Spinal cord (tissue), 10 donors: Measurements from ENCODE around the gene HMGCS2. TPM values are rescaled to one million over a fixed set of nuclear protein-coding genes. Genes with fewer than 3 reads are reported as not detected.
A peak's percentile ranks its signal among the peaks of the same experiment; 100 is the strongest.

ENCODE experiments used
- DNase-seq, 6 donors: peaks; one replicate each; pipeline versions ENCODE4 v3.0.0 to v3.0.0-alpha.2; 2013 to 2015; ENCODE audit warnings: low spot score in 6 of 6, low read depth in 4 of 6
- H3K27ac ChIP-seq: one replicate; pipeline ENCODE4 v1.5.1; 2013; ENCODE audit warnings: low read depth, low read length, control low read depth
- H3K27me3 ChIP-seq: one replicate; pipeline ENCODE4 v1.6.1; 2013; ENCODE audit warnings: low read length; ENCODE audit not compliant: control insufficient read depth, insufficient read depth
- H3K36me3 ChIP-seq: one replicate; pipeline ENCODE4 v1.6.1; 2013; ENCODE audit warnings: low read length; ENCODE audit not compliant: control insufficient read depth, insufficient read depth
- H3K4me1 ChIP-seq: one replicate; pipeline ENCODE4 v1.6.1; 2013; ENCODE audit warnings: low read length; ENCODE audit not compliant: control insufficient read depth, insufficient read depth
- H3K4me3 ChIP-seq: one replicate; pipeline ENCODE4 v1.5.1; 2013; ENCODE audit warnings: low read depth, low read length, control low read depth
- H3K9me3 ChIP-seq: one replicate; pipeline ENCODE4 v1.6.1; 2013; ENCODE audit warnings: low read length; ENCODE audit not compliant: control insufficient read depth, insufficient read depth
- WGBS: methylation state at CpG from one replicate; pipeline ENCODE4 v1.1.5; 2013; ENCODE audit warnings: missing lambda C conversion rate; ENCODE audit not compliant: insufficient coverage; 5-methylcytosine and 5-hydroxymethylcytosine counted together
- long read RNA-seq, 4 donors: transcript quantifications; one replicate each; lab custom pipeline, GENCODE V29; 2026
- polyA plus RNA-seq, 2 donors: library from polyadenylated mRNA; unstranded; fragments of 120-200 nt; gene quantifications; one replicate each; pipeline ENCODE4 v1.2.1, GENCODE V29; 2013; ENCODE audit not compliant: insufficient read length in 2 of 2
- total RNA-seq, 2 donors: library from RNA; depleted of rRNA in 1 of 2; stranded (reverse); fragments of 120-200 nt in 1 of 2; fragments of >200 nt in 1 of 2; gene quantifications; one replicate each; pipeline versions ENCODE4 v1.2.3 to v1.2.4, GENCODE V29; 2013 to 2014
- donor health status: healthy.

Gene HMGCS2
- total RNA-seq (1 to 10 TPM in 1 of 2 donors, not detected in 1; 1.8 TPM), polyA plus RNA-seq (under 1 TPM; 0.27 to 0.63 TPM)
- long read RNA-seq, donor 1 = 0 reads
- long read RNA-seq, donor 2 = 0 reads
- long read RNA-seq, donor 3 = 0 reads
- long read RNA-seq, donor 4 = 0 reads

DNA sequence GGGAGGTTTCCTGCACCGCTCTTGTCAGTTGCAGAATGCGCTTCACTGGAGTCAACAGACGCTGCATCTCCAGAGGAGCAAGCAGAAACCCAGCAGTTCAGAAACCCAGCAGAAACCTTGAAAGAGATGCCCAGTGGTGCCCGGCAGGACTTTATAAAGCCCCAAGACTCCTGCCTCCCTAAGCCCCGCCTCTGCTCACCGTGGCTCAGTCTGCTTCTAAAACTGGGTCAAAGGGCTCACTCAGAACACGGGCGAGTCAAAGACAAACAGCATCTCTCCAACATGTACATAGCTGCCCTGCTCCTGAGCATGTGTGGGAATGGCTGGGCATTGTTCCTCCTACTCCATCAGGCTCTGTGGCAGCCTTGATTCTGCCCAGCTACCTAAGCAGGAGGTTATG lies at the start of gene HMGCS2:
HMGCS2 (minus strand) TSS at position 128 of the 400 bp plus-strand sequence; CDS start at position 67, 61 bp downstream.
- H3K4me1 ChIP-seq = peaks cover 7% of the 10 kb centered on the region
- H3K36me3 ChIP-seq = no peaks in the 10 kb centered on the region
- DNase-seq = no peak
- H3K9me3 ChIP-seq = no peaks in the 10 kb centered on the region
- no peaks in the 10 kb centered on the region for H3K27me3 ChIP-seq
- no peak within 1 kb of the TSS for H3K27ac ChIP-seq
- 64% methylated on average over 8 of the region's 8 CpGs for WGBS
- H3K4me3 ChIP-seq = no peak within 1 kb of the TSS

- H3K27ac ChIP-seq = no peak overlapping the region
- no peaks in the 10 kb centered on the region for H3K9me3 ChIP-seq
- 83% methylated on average over 1 of the region's 2 CpGs for WGBS
- H3K4me1 ChIP-seq = no peaks in the 10 kb centered on the region
- no peak overlapping the region for H3K4me3 ChIP-seq
- H3K27me3 ChIP-seq = no peaks in the 10 kb centered on the region
- no peaks in the 10 kb centered on the region for H3K36me3 ChIP-seq
- DNase-seq = no peak
Measured at GRCh38 chr1:119818181-119818580, 49.5 kb upstream of the HMGCS2 start.

DNA sequence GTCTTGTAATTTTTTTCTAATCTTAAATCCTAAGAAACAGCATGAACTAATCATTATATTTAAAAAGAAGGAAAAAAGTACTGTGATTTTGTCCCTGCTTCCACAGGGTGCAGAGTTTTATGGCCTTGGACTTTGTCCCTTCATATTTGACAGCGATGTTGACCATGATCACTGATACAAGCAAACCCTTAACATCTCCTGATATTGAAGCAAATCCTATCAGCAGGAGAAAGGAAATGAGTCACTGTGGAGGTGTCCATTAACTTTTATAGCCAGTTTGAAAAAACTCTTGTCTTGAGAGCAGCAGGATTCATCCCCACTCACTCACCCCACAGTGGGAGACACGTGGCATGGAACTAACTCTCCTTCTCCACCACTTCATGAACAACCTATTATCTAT lies 47.7 kb upstream of the HMGCS2 start:
- Histone ChIP-seq H3K4me1 (no peaks in the 10 kb centered on the region), H3K9me3 (no peaks in the 10 kb centered on the region), H3K27ac (no peak overlapping the region), H3K4me3 (no peak overlapping the region), H3K36me3 (no peaks in the 10 kb centered on the region), H3K27me3 (no peaks in the 10 kb centered on the region)
- no peak for DNase-seq
- 33% methylated on average over 1 of the region's 2 CpGs for WGBS

DNA sequence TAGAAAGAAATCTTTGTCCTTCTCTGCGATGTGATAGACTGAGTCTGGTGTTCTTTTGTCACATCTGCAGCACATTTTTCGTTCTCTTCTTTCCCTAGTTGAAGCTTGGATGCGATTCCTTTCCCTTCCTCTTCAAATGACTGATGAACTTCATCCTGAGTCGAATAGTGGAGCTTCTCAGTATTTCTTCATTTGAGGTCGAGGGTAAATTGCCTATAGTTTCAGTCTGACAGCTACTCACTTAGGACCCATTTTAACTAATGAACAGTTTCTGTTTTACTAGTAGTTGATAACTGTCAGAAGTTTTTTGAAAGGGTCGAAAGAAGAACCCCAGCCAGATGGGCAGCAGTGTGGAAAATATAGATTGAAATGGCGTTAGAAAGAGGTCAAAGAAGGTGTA lies 47.2 kb upstream of the HMGCS2 start:
- Histone ChIP-seq H3K4me1 (no peaks in the 10 kb centered on the region), H3K4me3 (no peak overlapping the region), H3K9me3 (no peaks in the 10 kb centered on the region), H3K27ac (no peak overlapping the region), H3K27me3 (no peaks in the 10 kb centered on the region), H3K36me3 (no peaks in the 10 kb centered on the region)
- DNase-seq = no peak
- 78% methylated on average over 4 of the region's 7 CpGs for WGBS

DNA sequence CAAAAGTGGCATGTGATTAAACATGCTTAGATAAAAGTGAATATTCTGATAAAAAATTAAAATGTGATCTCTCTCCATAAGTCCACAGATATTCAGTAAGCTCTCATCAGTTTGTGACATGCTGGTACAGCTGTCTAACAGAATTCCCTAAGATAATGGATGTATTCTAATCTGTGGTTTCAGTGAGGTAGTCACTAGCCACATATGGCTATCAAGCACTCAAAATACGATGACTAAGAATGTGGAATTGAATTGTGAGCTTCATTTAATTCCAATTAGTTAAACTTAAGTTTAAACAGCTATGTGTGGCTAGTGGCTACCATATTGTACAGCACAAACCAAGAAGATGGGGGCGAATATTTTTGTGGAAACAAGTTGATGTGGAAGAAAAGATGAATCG lies 46.7 kb upstream of the HMGCS2 start:
- Histone ChIP-seq H3K27ac (no peak overlapping the region), H3K9me3 (no peaks in the 10 kb centered on the region), H3K36me3 (no peaks in the 10 kb centered on the region), H3K4me3 (no peak overlapping the region), H3K4me1 (no peaks in the 10 kb centered on the region), H3K27me3 (no peaks in the 10 kb centered on the region)
- WGBS = 89% methylated on average over 2 of the region's 3 CpGs
- no peak for DNase-seq

DNA sequence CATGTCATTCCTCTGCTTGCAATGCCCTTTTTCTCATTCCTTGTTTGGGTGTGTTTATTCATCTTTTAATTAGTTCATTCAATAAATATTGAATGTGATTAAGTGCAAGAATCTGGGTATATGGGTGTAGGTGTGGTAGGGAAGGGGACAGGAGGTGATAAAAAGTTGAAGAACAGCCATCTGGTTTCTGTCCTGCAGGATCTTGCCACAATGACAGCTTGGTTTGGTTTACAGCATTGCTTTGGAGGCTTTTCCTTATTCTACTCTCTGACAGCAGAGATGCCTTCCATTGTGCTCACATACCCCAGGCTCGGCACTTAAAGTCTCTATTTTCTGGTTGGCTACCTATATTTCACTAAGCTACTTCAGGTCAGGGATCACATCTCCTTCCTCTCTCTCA lies 45.6 kb upstream of the HMGCS2 start:
- no peaks in the 10 kb centered on the region for H3K36me3 ChIP-seq
- no peaks in the 10 kb centered on the region for H3K4me1 ChIP-seq
- H3K27ac ChIP-seq = no peak overlapping the region
- no peaks in the 10 kb centered on the region for H3K9me3 ChIP-seq
- WGBS = 73% methylated on average over 1 of the region's 1 CpG
- H3K27me3 ChIP-seq = no peaks in the 10 kb centered on the region
- H3K4me3 ChIP-seq = no peak overlapping the region
- DNase-seq = no peak

DNA sequence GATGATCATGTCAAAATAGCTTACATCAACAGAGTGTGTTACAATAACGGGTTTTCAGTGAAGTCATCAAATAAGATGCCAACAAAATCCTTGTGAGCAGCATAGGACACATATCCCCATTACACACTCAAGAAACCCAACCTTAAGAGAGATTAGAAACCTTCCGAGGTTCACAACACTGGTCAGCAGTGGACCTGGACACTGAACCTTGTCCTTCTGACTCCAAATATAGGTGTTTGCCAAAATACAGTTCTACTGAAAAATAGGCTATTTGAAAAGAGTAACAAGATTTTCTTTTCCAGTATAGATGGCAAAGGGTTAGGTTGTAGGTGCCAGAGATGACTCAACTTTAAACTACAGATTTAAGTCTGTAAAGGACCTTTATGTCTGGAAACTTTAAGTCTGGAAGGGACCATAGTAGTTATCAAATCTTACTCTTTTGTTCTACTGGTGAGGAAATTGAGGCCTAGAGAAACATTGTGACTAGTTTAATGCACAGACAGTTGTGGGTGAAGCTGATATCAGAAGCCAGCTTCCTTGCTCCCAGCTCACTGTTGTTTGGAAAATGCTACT lies 43.4 kb upstream of the HMGCS2 start:
- H3K4me3 ChIP-seq = no peak overlapping the region
- H3K4me1 ChIP-seq = no peaks in the 10 kb centered on the region
- DNase-seq = no peak
- no CpG with 5 or more reads among the region's 2 CpGs for WGBS
- no peaks in the 10 kb centered on the region for H3K9me3 ChIP-seq
- H3K36me3 ChIP-seq = no peaks in the 10 kb centered on the region
- no peak overlapping the region for H3K27ac ChIP-seq
- no peaks in the 10 kb centered on the region for H3K27me3 ChIP-seq

GRCh38 chr1:119811387-119811786 lies 42.7 kb upstream of the HMGCS2 start, which contains the start of gene REG4:
Gene REG4, minus strand, starts transcription at chr1:119811460. Its CDS starts 2,691 bp downstream, at chr1:119808769.
- 96% methylated on average over 4 of the region's 7 CpGs for WGBS
- no peak for DNase-seq
- Histone ChIP-seq H3K27ac (no peak within 1 kb of the TSS), H3K4me3 (no peak within 1 kb of the TSS), H3K27me3 (no peaks in the 10 kb centered on the region), H3K9me3 (no peaks in the 10 kb centered on the region), H3K4me1 (no peaks in the 10 kb centered on the region), H3K36me3 (no peaks in the 10 kb centered on the region)

GRCh38 chr1:119808972-119809550 lies 40.4 kb upstream of the HMGCS2 start:
- DNase-seq = peak; percentile 24 to 94 (median 70)
- Histone ChIP-seq H3K4me1 (no peaks in the 10 kb centered on the region), H3K9me3 (no peaks in the 10 kb centered on the region), H3K36me3 (no peaks in the 10 kb centered on the region), H3K4me3 (no peak overlapping the region), H3K27ac (no peak overlapping the region), H3K27me3 (no peaks in the 10 kb centered on the region)
- WGBS = 0% methylated on average over 3 of the region's 6 CpGs

DNA sequence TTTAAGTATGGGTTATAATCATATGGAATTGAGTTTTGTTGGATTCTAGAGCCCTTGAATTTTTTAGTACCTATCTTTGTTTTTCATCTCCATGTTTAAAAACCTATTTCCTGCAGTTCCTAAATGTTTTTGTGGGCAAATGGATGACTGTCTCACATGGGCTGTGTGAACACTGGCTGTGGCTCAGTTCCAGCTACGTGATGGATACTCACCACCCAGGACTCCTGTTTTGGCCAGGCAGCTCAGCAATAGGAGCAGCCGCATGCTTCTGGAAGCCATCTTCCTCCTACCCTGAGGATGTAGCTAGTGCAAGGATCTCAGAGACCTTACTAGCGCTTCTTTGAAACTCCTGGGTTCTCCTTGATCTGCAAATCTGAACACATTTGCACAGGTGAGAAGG lies 39.8 kb upstream of the HMGCS2 start:
- 72% methylated on average over 2 of the region's 3 CpGs for WGBS

More for the DNA sequence above, 39.8 kb upstream of the HMGCS2 start:
- no peak overlapping the region for H3K4me3 ChIP-seq
- H3K27ac ChIP-seq = no peak overlapping the region
- peak in 1 of 6 donors; percentile 6 for DNase-seq
- no peaks in the 10 kb centered on the region for H3K36me3 ChIP-seq
- no peaks in the 10 kb centered on the region for H3K27me3 ChIP-seq
- no peaks in the 10 kb centered on the region for H3K9me3 ChIP-seq
- no peaks in the 10 kb centered on the region for H3K4me1 ChIP-seq
